Esophagus mucosa (tissue), 1 donor: ENCODE data around the gene CALR. TPM values are rescaled to one million over a fixed set of nuclear protein-coding genes. Genes with fewer than 3 reads are reported as not detected.
"Not testable (repeated sequence)": the region's sequence is repeated elsewhere in the genome, so short reads cannot be mapped to it uniquely, and the experiment has no call there.

Experiments used
- ATAC-seq: fragments of 200-7000 bp; cut with Tn5 transposase; one replicate; pipeline ENCODE4 v1.9.1; 2020
- total RNA-seq: library from RNA; stranded (reverse); gene quantifications from one replicate; pipeline ENCODE4 v1.2.4, GENCODE V29; 2023
- donor health status: DM: yes; HTN: yes; CAD: no.

Gene CALR
- 586 TPM for total RNA-seq

DNA sequence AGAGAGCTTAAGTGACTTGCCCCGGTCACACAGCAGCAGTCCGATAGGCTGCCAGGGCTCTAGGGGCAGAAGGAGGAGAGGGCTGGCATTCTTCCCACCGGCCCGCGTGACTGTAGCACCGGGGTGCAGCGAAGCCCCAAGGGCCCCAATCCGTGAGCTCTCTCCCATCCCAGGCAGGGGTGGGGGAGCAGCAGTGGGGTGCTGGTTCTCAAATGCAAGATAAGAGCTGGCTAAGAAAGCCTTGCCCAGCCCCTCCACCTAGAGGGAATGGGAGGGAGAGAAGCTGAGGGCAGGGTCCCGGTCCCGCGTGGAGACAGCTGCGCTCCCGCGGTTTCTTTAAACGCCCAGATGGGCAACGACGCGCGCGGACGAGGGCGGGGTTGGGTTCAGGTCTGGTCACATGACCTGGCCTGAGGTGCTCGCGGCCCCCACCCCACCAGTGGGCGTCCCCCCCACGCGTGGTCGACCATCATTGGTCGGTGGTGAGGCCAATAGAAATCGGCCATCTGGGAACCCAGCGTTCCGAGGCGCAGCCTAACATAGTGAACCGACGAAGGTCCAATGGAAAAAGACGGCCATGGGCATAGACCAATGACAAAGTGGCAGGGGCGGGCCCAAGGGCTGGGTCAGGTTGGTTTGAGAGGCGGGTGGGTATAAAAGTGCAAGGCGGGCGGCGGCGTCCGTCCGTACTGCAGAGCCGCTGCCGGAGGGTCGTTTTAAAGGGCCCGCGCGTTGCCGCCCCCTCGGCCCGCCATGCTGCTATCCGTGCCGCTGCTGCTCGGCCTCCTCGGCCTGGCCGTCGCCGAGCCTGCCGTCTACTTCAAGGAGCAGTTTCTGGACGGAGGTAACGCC lies at the start of gene CALR:
Gene CALR (plus strand): TSS at position 683 of the 852 bp plus-strand sequence. CDS start 71 bp downstream, at position 754.
- ATAC-seq = peak; percentile 93

DNA sequence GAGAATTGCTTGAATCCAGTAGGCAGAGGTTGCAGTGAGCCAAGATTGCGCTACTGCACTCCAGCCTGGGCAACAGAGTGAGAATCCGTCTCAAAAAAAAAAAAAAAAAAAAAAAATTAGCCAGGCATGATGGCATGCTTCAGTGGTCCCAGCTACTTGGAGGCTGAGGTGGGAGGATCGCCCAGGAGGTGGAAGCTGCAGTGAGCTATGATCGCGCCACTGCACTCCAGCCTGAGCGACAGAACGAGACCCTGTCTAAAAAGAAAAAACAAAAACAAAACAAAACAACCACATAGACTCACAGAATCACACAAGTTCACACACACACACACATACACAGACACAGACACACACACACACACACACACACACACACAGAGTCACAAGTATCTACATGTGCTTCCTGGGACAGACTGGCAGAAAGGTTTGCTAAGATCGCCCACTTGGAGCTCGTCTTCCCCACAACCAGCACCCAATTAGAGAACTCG lies 48.1 kb upstream of the CALR start:
- ATAC-seq = not testable (repeated sequence)

DNA sequence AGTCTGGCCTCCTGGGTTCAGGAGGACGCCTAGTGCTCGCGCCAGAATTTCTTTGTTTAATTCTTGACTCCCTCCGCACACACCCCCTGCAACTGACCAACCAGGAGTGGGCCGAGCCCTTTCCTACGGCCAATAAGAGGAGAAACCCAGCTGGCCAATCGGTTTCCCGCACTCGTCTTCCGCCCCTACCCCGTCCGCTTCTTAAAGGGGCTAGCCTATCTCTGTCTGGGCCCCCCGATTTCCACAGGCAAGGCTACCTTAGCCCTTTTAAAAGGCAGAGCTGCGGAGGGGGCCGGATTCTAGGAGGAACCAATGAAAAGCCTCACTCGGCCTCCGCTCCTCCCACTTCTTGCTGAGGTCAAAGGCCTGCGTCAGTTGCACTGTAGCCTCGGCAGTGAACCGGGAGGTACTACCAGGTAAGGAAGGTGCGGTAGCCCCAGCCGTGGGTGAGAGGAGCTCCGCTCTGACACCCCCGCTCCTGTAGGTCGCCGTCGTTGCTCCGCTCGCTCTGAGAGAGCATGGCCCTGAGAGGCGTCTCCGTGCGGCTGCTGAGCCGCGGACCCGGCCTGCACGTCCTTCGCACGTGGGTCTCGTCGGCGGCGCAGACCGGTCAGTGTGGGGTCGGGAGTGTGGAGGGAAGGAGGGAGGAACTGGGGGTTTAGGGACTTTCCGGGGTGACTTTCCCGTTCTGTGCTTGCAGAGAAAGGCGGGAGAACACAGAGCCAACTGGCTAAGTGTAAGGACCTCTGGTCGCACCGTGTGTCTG lies 47.4 kb upstream of the CALR start, which contains the start of gene GCDH:
Gene GCDH (plus strand): TSS at position 374 of the 766 bp plus-strand sequence. CDS start 145 bp downstream, at position 519.
- ATAC-seq = peak; percentile 96

GRCh38 chr19:12891553-12892021 lies 46.8 kb upstream of the CALR start:
- ATAC-seq = peak; percentile 5

- no peak for ATAC-seq
Observed at GRCh38 chr19:12893582-12893981, 44.8 kb upstream of the CALR start.

DNA sequence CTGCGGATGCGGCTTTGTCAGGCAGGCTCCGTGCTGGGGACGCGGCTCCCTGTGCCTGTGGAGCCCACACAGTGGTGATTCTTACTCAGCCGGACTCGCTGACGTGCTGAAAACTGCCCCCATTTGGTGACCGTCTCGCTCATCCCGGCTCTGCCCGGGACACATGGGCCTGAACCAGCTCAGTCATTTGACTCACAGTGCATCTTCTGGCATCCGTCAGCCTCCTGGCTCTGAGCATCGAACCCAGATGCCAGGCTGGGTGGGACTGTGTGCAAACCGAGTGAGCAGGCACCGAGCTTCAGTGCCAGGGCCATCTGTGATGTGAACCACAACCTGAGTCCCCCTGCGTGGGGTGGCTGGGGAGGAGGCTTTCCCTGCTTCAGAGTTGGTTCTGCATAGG lies 41.9 kb upstream of the CALR start:
- ATAC-seq = no peak

- no peak for ATAC-seq
Observed at GRCh38 chr19:12899891-12900518, 38.4 kb upstream of the CALR start.

- no peak for ATAC-seq
Observed at GRCh38 chr19:12907166-12907565, 31.2 kb upstream of the CALR start.

DNA sequence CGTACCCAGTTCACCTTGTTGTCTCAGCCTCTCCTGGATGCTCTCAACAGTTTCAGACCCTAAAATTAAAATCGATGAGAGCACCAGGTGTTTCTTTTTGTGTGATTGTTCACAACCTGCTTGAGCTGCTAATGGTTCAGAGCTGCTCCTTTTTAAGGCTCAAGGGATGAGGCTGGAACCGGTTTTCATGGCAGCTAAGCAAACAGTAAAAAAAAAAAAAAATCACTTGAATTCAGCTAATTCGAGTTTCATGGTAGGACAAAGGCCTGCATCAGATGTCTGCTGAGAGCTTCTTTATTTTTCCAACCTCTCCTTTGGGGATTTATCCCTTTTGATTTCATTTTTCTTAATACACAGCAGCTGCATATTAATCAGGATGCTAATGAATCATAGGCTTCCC lies 25.8 kb upstream of the CALR start:
- ATAC-seq = peak; percentile 12

DNA sequence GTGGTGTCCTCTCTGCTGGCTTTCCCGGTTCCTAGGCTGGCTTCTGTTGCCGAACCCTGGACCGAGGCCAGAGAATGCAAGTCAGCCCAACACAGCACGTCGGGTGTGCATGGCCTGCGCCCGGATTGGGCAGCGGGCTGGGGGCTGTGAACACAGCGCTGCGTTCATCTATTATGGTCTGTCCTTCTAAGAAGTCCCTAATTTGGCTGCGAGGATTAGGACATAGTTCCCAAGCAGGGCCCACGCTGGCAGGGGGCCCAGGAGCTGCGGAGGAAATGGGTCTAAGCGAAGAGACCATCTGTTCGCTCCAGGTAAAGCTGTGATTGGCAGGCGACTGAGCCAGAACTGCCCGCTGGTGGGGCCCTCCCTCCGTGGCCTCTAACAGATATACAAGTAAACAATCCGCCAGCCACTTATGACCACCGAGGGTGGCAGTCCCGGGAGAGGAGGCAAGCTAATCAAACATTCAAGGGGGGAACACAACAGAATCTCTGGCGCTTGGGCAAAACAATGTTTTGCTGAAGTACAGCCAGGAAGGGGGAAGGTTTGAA lies 25.3 kb upstream of the CALR start:
- peak; percentile 76 for ATAC-seq

- peak; percentile 6 for ATAC-seq
Observed at GRCh38 chr19:12913851-12914690, 24.3 kb upstream of the CALR start.

DNA sequence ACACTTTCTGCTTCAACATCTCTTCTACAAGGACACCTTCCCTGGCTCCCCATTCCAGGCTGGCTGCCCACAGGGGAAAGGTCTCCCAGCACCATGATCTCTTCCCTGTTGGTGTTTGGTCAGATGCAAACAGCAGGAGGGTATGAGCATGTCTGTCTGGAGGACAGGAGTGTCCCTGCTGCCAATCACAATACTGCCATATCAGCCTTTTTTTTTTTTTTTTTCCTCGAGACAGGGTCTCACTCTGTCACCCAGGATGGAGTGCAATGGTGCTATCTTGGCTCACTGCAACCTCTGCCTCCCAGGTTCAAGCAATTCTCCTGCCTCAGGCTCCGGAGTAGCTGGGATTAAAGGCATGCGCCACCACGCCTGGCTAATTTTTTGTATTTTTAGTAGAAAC lies 22.5 kb upstream of the CALR start:
- not testable (repeated sequence) for ATAC-seq

- ATAC-seq = no peak
Observed at GRCh38 chr19:12918253-12918652, 20.2 kb upstream of the CALR start.

GRCh38 chr19:12921047-12921446 lies 17.4 kb upstream of the CALR start:
- no peak for ATAC-seq

DNA sequence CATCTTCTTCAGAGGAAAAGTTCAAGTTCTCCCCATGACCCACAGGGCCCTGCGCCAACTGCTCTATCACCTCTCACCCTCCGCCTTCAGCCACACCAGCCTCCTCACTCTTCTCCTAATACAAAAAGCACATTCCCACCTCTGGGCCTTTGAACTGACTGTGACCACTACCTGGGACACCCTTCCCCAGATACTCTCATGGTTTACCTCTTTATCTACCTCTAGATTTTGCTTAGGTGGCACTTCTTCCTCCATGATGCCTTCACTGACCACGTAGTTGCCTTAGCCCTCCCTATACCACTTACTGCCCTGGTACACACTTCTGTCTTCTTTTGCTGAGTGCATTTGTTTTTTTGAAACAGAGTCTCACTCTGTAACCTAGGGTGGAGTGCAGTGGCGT lies 15.4 kb upstream of the CALR start:
- ATAC-seq = no peak

DNA sequence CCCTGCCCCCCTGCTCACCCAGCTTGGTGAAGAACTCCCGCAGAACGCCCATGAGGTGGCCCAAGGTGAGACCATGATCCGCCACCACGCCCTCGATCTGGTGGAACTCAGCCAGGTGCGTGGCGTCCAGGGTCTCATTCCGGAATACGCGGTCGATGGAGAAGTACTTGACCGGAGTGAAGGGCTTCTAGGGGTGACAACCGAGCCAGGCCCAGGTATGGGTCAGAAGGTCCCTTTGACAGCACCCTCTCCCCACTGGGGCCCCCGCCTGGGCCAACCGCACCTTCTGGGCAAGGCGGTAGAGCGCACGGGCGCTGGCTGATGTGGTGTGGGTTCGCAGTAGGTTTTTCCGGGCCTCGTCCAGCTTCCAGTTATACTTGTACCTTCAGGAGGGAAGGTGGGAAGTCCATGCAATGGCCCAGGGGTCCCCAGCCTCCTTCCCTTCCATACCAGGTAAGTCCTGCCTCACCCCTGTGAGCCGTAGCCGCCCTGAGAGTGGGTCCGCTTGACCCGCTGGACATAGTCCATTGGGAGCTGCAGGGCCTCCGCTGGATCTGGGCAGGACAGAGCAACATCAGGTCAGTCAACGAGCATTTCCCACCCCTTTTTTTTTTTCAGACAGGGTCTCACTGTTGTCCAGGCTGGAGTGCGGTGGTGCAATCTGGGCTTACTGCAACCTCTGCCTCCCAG lies 13.6 kb upstream of the CALR start:
- no peak for ATAC-seq

DNA sequence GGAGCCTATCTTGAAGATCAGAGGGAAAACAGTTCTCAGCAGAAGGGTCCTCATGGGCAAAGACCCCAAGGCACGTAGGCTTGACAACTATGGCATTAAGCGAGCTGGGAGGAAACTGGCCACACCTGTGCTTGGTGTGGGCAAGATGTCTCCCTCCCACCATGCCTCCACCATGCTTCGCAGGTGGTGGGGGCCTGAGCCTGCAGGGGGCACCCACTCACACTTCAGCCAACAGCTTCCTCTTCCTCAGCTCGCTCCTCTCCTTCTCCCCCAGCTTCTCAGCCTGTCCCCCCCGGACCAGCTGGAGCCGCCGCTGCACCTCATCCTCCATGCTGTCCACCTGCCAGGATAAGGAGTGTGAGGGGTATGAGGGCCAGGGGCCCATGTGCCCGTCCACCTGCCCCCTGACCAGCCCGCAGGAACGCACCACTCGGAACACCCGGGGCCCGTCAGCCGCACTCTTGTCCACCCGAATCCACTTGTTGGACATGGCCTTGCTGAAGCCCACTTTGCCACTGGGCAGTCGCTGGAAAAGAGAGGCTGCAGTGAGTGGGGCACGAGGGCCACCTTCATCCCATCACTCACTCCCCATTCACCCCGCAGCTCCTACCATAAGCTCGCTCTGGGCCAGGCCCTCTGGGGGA lies 8.3 kb upstream of the CALR start:
- ATAC-seq = no peak

DNA sequence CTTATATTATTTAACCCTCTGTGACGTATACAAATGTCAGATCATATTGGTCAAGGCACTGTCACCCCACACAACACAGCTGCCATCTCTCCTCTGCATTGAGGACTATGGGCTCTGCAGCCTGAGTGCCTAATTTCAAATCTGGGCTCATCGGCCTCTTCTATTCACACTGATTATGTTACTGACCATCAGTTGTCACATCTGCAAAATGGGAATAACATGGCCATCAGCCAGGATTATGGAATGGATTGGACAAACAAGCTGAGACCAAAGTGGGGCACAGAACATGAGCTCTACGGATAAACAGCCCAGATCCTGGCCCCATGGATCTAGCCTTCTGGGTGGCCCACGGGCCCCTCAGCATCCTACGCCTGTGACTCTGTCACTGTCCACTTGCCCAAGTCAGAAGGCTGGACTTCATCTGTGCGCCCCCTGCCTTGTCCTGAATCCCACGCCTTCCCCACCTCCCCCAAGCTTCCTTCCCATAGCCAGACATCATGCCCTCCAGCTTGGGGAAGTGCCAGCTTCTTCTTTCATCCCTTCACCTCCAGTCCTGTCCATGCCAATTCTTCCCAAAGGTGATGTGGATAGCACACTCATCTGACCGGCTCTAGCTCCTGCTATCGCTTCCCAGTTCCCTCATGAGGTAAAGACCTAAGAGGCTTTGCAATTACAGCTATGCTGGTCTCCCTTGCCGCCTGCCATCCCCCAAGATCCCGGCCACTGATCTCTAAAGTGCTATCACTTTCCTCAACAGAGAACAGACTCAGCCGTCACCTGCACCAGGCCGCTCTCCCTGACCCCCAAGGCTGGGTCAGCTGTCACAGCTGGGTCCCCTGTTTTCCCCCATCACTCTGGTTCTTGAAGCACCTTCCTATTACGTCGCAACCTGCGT lies 5.8 kb upstream of the CALR start:
- ATAC-seq = no peak
